Tibial nerve (tissue), 4 donors: ENCODE data around the gene DHX40. TPM values are rescaled to one million over a fixed set of nuclear protein-coding genes. Genes with fewer than 3 reads are reported as not detected.

Experiments
- DNase-seq, 2 donors: peaks; one replicate each; pipeline ENCODE4 v3.0.0-alpha.2; 2019; ENCODE audit warnings: low spot score in 2 of 2
- H3K27ac ChIP-seq, 4 donors: fragments of 200-600 bp; sonication (generic) in 3 of 4; one replicate each; pipeline ENCODE4 v1.5.1; 2017 to 2019; ENCODE audit warnings: mild to moderate bottlenecking in 1 of 4
- H3K27me3 ChIP-seq, 2 donors: fragments of 200-600 bp; sonication (generic) in 1 of 2; one replicate each; pipeline versions ENCODE4 v1.5.1 to v1.6.0; 2017 to 2019
- H3K36me3 ChIP-seq, 3 donors: fragments of 200-600 bp; sonication (generic); one replicate each; pipeline ENCODE4 v1.5.1; 2018 to 2019
- H3K4me1 ChIP-seq, 4 donors: fragments of 200-600 bp; sonication (generic) in 3 of 4; one replicate each; pipeline ENCODE4 v1.5.1; 2017 to 2019
- H3K4me3 ChIP-seq, 4 donors: fragments of 200-600 bp; sonication (generic) in 3 of 4; one replicate each; pipeline ENCODE4 v1.5.1; 2017 to 2019; ENCODE audit warnings: mild to moderate bottlenecking in 1 of 4, moderate library complexity in 1 of 4
- H3K9me3 ChIP-seq, 4 donors: fragments of 200-600 bp; sonication (generic) in 3 of 4; one replicate each; pipeline ENCODE4 v1.5.1; 2017 to 2019
- CTCF ChIP-seq, 5 experiments: fragments of 200-600 bp in 3 of 5; fragments of 450-650 bp in 2 of 5; sonication (generic) in 3 of 5; IDR thresholded peaks; one replicate each; pipeline ENCODE4 v1.5.1; 2016 to 2019; ENCODE audit warnings: antibody characterized with exemption in 5 of 5, mild to moderate bottlenecking in 3 of 5, moderate library complexity in 2 of 5
- EP300 ChIP-seq, 2 donors: sonication (generic); formaldehyde crosslinking; IDR thresholded peaks; one replicate each; pipeline ENCODE4 v1.6.1; 2017; ENCODE audit warnings: antibody characterized with exemption in 2 of 2, mild to moderate bottlenecking in 1 of 2
- POLR2A ChIP-seq, 2 donors: fragments of 450-650 bp; IDR thresholded peaks; one replicate each; pipeline ENCODE4 v1.6.1; 2017; ENCODE audit warnings: antibody characterized with exemption in 2 of 2, mild to moderate bottlenecking in 2 of 2, moderate library complexity in 2 of 2
- WGBS, 2 donors: methylation state at CpG; one replicate each; pipeline ENCODE4 v1.1.5; 2018; 5-methylcytosine and 5-hydroxymethylcytosine counted together
- total RNA-seq, 4 donors: library from RNA; depleted of rRNA; stranded (reverse); fragments of >200 nt; gene quantifications; one replicate each; pipeline ENCODE4 v1.1.0, GENCODE V29; 2016

DHX40 gene
- total RNA-seq, 4 donors from 2014 or later, result 31.2 to 38.5 (median 33.5) TPM

- no peak for DNase-seq
- Histone ChIP-seq H3K27me3 (no peaks in the 10 kb centered on the region), H3K4me3 (no peak overlapping the region), H3K9me3 (no peaks in the 10 kb centered on the region), H3K4me1 (no peaks in the 10 kb centered on the region), H3K27ac (no peak overlapping the region), H3K36me3 (peaks cover 0 to 86% (median 3%) of the 10 kb centered on the region in 3 donors)
- 73 to 88% methylated on average over 3 of the region's 3 CpGs for WGBS, 2 donors
- TF ChIP-seq EP300 (IDR thresholded peaks at IDR 0.05), result no peak
- no peak for TF ChIP-seq CTCF (IDR thresholded peaks at IDR 0.05)
- no peak for TF ChIP-seq POLR2A (IDR thresholded peaks at IDR 0.05)
These were observed 41.7 kb downstream of the DHX40 start for GRCh38 chr17:59607061-59607460.

- H3K36me3 ChIP-seq, result peaks cover 0 to 80% (median 3%) of the 10 kb centered on the region in 3 donors
- TF ChIP-seq EP300 (IDR thresholded peaks at IDR 0.05) (no peak), CTCF (IDR thresholded peaks at IDR 0.05) (peak in 1 of 5 experiments; percentile 13), POLR2A (IDR thresholded peaks at IDR 0.05) (no peak)
- WGBS, 2 donors, result 86 to 91% methylated on average over 5 of the region's 5 CpGs
These were observed 42.5 kb downstream of the DHX40 start for GRCh38 chr17:59607817-59608403.

GRCh38 chr17:59611503-59611902 lies 46.1 kb downstream of the DHX40 start:
- peaks cover 0 to 52% (median 3%) of the 10 kb centered on the region in 3 donors for H3K36me3 ChIP-seq
- no peaks in the 10 kb centered on the region for H3K27me3 ChIP-seq
- H3K4me1 ChIP-seq, result no peaks in the 10 kb centered on the region
- DNase-seq, result no peak
- no peaks in the 10 kb centered on the region for H3K9me3 ChIP-seq
- no peak overlapping the region for H3K4me3 ChIP-seq
- TF ChIP-seq CTCF (IDR thresholded peaks at IDR 0.05), result no peak
- TF ChIP-seq EP300 (IDR thresholded peaks at IDR 0.05), result no peak
- TF ChIP-seq POLR2A (IDR thresholded peaks at IDR 0.05), result no peak
- no peak overlapping the region for H3K27ac ChIP-seq

More at GRCh38 chr17:59607817-59608403, 42.5 kb downstream of the DHX40 start:
- no peaks in the 10 kb centered on the region for H3K9me3 ChIP-seq
- H3K27me3 ChIP-seq, result no peaks in the 10 kb centered on the region
- H3K4me1 ChIP-seq, result no peaks in the 10 kb centered on the region
- no peak overlapping the region for H3K4me3 ChIP-seq
- no peak overlapping the region for H3K27ac ChIP-seq
- no peak for DNase-seq

GRCh38 chr17:59616253-59616920 lies 51.0 kb downstream of the DHX40 start:
- H3K9me3 ChIP-seq, result no peaks in the 10 kb centered on the region
- H3K36me3 ChIP-seq, result peaks cover 0 to 11% (median 0%) of the 10 kb centered on the region in 3 donors
- H3K4me1 ChIP-seq, result peaks cover 0 to 21% (median 8%) of the 10 kb centered on the region in 4 donors
- no peak overlapping the region for H3K27ac ChIP-seq
- TF ChIP-seq CTCF (IDR thresholded peaks at IDR 0.05) (no peak), POLR2A (IDR thresholded peaks at IDR 0.05) (no peak), EP300 (IDR thresholded peaks at IDR 0.05) (no peak)
- 92 to 93% methylated on average over 7 of the region's 7 CpGs for WGBS, 2 donors
- H3K4me3 ChIP-seq, result no peak overlapping the region
- no peaks in the 10 kb centered on the region for H3K27me3 ChIP-seq
- no peak for DNase-seq

- no peaks in the 10 kb centered on the region for H3K9me3 ChIP-seq
These were observed 51.8 kb downstream of the DHX40 start for GRCh38 chr17:59617156-59617732.

More at GRCh38 chr17:59617156-59617732, 51.8 kb downstream of the DHX40 start:
- peaks cover 0 to 29% (median 17%) of the 10 kb centered on the region in 4 donors for H3K4me1 ChIP-seq
- 78 to 96% methylated on average over 1 of the region's 1 CpG for WGBS, 2 donors
- H3K4me3 ChIP-seq, result no peak overlapping the region
- DNase-seq, result no peak
- no peak for TF ChIP-seq EP300 (IDR thresholded peaks at IDR 0.05)
- no peak for TF ChIP-seq CTCF (IDR thresholded peaks at IDR 0.05)
- peak overlapping the region in 1 of 4 donors; percentile 100 for H3K27ac ChIP-seq
- peaks cover 0 to 4% (median 0%) of the 10 kb centered on the region in 3 donors for H3K36me3 ChIP-seq
- no peaks in the 10 kb centered on the region for H3K27me3 ChIP-seq
